ENCODE results near the gene OR13F1.

The OR13F1 gene

GRCh38 chr9:104503963-104504362 lies at the start of gene OR13F1:
Gene OR13F1 (plus strand): TSS chr9:104504263. CDS start chr9:104504263, 0 bp downstream.
- Histone ChIP-seq H3K4me2 (ENCODE audit: low read depth, low read length, poor library complexity, severe bottlenecking) (no peak within 1 kb of the TSS), H3K4me1 (ENCODE audit: insufficient read depth, low read length, poor library complexity, severe bottlenecking) (no peaks in the 10 kb centered on the region), H4K20me1 (ENCODE audit: insufficient read depth, low read length, poor library complexity, severe bottlenecking) (no peaks in the 10 kb centered on the region), H3K9me2 (replicated peaks; ENCODE audit: low read depth, low read length) (no peaks in the 10 kb centered on the region), H2AFZ (ENCODE audit: low read length) (no peak within 1 kb of the TSS), H3K9me3 (ENCODE audit: insufficient read depth, low read depth, low read length) (no peaks in the 10 kb centered on the region), H3K27me3 (ENCODE audit: insufficient read depth, low read length, poor library complexity, severe bottlenecking) (no peaks in the 10 kb centered on the region), H3F3A (ENCODE audit: low read depth) (no peaks in the 10 kb centered on the region), H3K79me2 (ENCODE audit: insufficient read depth, low read length) (no peaks in the 10 kb centered on the region), H3K9ac (ENCODE audit: low read depth, low read length, poor library complexity, severe bottlenecking) (no peak within 1 kb of the TSS), H3K4me3 (ENCODE audit: low read length, poor library complexity, severe bottlenecking) (no peak within 1 kb of the TSS), H3K36me3 (ENCODE audit: insufficient read depth, low read length) (no peaks in the 10 kb centered on the region)
- TF ChIP-seq CTCF (conservative IDR thresholded peaks at IDR 0.05; ENCODE audit: low read length) (no peak), EZH2phosphoT487 (IDR thresholded peaks at IDR 0.05; ENCODE audit: borderline replicate concordance) (no peak)

GRCh38 chr9:104456831-104457230 lies 47.2 kb upstream of the OR13F1 start:
- Histone ChIP-seq H3K36me3 (ENCODE audit: insufficient read depth, low read length) (no peaks in the 10 kb centered on the region), H4K20me1 (ENCODE audit: insufficient read depth, low read length, poor library complexity, severe bottlenecking) (no peaks in the 10 kb centered on the region), H3K9me2 (replicated peaks; ENCODE audit: low read depth, low read length) (no peaks in the 10 kb centered on the region), H3K4me1 (ENCODE audit: insufficient read depth, low read length, poor library complexity, severe bottlenecking) (no peaks in the 10 kb centered on the region), H3K9ac (ENCODE audit: low read depth, low read length, poor library complexity, severe bottlenecking) (no peak overlapping the region), H3K9me3 (ENCODE audit: insufficient read depth, low read depth, low read length) (no peaks in the 10 kb centered on the region), H3K4me3 (ENCODE audit: low read length, poor library complexity, severe bottlenecking) (no peak overlapping the region), H2AFZ (ENCODE audit: low read length) (no peak overlapping the region), H3K4me2 (ENCODE audit: low read depth, low read length, poor library complexity, severe bottlenecking) (no peak overlapping the region), H3K27me3 (ENCODE audit: insufficient read depth, low read length, poor library complexity, severe bottlenecking) (no peaks in the 10 kb centered on the region), H3K79me2 (ENCODE audit: insufficient read depth, low read length) (no peaks in the 10 kb centered on the region), H3F3A (ENCODE audit: low read depth) (no peaks in the 10 kb centered on the region)
- TF ChIP-seq EZH2phosphoT487 (IDR thresholded peaks at IDR 0.05; ENCODE audit: borderline replicate concordance), result no peak
- TF ChIP-seq CTCF (conservative IDR thresholded peaks at IDR 0.05; ENCODE audit: low read length), result no peak

DNA sequence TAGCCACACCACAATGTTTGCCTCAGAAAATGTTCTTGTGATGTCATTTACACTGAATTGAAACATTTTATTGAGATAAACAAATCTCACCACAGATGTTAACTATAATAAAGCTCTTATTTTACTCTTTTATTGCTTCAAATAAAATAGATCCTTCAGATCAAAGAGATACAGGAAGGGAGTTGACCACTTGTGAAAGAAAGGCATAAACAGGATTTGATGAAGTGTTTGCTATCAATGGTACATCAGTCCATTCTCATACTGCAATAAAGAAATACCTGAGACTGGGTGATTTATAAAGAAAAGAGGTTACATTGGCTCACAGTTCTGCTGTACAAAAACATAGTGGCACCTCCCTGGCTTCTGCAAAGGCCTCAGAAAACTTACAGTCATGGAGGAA lies 40.2 kb upstream of the OR13F1 start:
- Histone ChIP-seq H3K79me2 (ENCODE audit: insufficient read depth, low read length) (no peaks in the 10 kb centered on the region), H4K20me1 (ENCODE audit: insufficient read depth, low read length, poor library complexity, severe bottlenecking) (no peaks in the 10 kb centered on the region), H3K36me3 (ENCODE audit: insufficient read depth, low read length) (no peaks in the 10 kb centered on the region), H3K9me2 (replicated peaks; ENCODE audit: low read depth, low read length) (no peaks in the 10 kb centered on the region), H3K27me3 (ENCODE audit: insufficient read depth, low read length, poor library complexity, severe bottlenecking) (no peaks in the 10 kb centered on the region), H2AFZ (ENCODE audit: low read length) (no peak overlapping the region), H3K9ac (ENCODE audit: low read depth, low read length, poor library complexity, severe bottlenecking) (no peak overlapping the region), H3K4me3 (ENCODE audit: low read length, poor library complexity, severe bottlenecking) (no peak overlapping the region), H3K4me2 (ENCODE audit: low read depth, low read length, poor library complexity, severe bottlenecking) (no peak overlapping the region), H3F3A (ENCODE audit: low read depth) (no peaks in the 10 kb centered on the region), H3K4me1 (ENCODE audit: insufficient read depth, low read length, poor library complexity, severe bottlenecking) (no peaks in the 10 kb centered on the region), H3K9me3 (ENCODE audit: insufficient read depth, low read depth, low read length) (no peaks in the 10 kb centered on the region)
- TF ChIP-seq CTCF (conservative IDR thresholded peaks at IDR 0.05; ENCODE audit: low read length) (no peak), EZH2phosphoT487 (IDR thresholded peaks at IDR 0.05; ENCODE audit: borderline replicate concordance) (no peak)
